ENCODE data around the gene ARSG.

The ARSG gene

DNA sequence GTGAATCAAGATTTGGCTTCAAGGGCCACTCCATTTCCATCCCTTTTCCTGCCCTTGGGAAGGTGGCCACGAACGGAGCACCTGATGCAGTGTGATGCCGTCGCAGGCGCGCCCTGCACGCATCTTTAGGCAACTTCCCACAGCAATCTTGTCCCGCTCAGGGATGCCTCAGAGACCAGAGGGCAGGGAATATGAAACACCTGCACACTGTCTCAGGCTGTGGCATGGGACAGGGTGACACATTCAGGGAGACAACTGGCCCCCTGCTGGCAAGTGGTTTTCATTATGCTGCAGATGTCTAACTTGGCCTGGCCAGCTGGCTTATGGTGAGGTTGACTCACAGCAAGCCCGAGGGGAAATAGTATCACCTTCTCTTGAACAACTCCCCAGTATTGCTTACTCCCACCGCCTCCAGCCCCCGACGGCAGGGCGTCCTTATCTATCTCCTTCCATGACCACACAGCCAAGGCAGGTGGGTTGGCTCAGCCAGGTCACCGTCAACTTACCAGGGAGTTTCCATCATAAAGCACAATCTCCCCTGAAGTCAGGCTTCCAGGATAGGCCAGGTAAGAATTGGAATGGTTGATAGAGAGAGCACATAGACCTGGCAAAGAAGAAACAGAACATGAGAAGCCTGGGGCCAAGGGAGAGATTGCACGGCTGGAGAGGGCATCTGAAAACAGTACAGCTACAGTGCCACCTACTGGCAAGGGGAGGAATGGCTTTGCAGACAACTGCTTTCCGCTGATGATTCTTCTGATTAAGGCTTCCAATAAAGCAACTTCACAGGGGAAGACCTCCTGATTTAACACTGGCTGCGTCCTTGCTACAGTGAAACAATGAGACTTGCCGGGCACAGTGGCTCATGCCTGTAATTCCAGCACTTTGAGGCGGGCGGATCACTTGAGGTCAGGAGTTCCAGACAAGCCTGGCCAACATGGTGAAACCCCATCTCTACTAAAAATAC lies 144.9 kb downstream of the ARSG start:
- TF ChIP-seq, protein P1, sequence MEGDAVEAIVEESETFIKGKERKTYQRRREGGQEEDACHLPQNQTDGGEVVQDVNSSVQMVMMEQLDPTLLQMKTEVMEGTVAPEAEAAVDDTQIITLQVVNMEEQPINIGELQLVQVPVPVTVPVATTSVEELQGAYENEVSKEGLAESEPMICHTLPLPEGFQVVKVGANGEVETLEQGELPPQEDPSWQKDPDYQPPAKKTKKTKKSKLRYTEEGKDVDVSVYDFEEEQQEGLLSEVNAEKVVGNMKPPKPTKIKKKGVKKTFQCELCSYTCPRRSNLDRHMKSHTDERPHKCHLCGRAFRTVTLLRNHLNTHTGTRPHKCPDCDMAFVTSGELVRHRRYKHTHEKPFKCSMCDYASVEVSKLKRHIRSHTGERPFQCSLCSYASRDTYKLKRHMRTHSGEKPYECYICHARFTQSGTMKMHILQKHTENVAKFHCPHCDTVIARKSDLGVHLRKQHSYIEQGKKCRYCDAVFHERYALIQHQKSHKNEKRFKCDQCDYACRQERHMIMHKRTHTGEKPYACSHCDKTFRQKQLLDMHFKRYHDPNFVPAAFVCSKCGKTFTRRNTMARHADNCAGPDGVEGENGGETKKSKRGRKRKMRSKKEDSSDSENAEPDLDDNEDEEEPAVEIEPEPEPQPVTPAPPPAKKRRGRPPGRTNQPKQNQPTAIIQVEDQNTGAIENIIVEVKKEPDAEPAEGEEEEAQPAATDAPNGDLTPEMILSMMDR (IDR thresholded peaks at IDR 0.05; ENCODE audit: insufficient read depth, low read length, missing control alignments): peak; percentile 95

DNA sequence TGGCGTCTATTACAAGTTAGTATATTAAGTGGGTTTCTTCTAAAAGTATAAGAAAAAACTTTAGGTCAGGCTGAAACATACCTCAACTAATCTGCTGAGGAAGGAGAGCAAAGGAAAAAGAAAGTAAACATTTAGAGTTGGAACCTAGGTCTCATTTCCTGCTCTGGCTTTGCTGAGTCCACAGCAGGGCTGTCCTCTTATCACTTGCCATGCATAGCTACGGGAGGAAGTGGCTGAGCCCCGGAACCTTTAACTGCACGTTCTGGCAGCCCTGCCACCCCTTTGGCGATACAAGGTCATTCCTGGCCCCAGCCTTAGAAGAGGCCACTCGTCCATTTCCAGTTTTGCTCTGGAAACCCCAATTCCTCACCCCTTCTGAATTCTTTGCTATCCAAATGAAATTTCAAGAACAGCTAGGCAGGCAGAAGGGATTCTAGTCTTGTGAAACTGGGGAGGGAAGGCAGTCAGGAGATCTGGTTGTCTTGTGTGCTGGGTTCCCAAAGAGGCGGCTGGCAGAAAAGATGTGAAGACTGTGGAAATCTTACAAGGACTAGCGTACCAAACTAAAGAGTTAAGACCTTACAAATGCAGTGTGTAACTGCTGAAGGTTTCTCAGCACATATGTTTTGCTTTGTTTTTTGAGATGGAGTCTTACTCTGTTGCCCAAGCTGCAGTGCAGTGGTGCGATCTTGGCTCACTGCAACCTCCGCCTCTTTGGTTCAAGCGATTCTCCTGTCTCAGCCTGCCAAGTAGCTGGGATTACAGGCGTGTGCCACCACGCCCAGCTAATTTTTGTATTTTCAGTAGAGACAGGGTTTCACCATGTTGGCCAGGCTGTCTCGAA lies 146.9 kb downstream of the ARSG start:
- TF ChIP-seq, protein P1 (IDR thresholded peaks at IDR 0.05; ENCODE audit: insufficient read depth, low read length, missing control alignments): no peak
- POLR2A ChIA-PET: no interaction called here
- no peak overlapping the region for H3K4me3 ChIP-seq (ENCODE audit: low read depth, low read length)
- no peak for DNase-seq (ENCODE audit: low read depth, low spot score)
- CTCF ChIA-PET: interaction anchor here (0.6 to 16.5 kb wide), 16 partner anchors 8 to 265 kb away, joined by 3 to 213 read pairs (median 6); partner anchors contain the start of genes AMZ2 and WIPI1

More for the DNA sequence above, 144.9 kb downstream of the ARSG start:
- POLR2A ChIA-PET: no interaction called here
- DNase-seq (ENCODE audit: low read depth, low spot score): no peak
- CTCF ChIA-PET: interaction anchor here (0.6 to 16.5 kb wide), 24 partner anchors 10 to 324 kb away, joined by 3 to 213 read pairs (median 4); partner anchors contain the start of genes AMZ2 and WIPI1
- no peak overlapping the region for H3K4me3 ChIP-seq (ENCODE audit: low read depth, low read length)

DNA sequence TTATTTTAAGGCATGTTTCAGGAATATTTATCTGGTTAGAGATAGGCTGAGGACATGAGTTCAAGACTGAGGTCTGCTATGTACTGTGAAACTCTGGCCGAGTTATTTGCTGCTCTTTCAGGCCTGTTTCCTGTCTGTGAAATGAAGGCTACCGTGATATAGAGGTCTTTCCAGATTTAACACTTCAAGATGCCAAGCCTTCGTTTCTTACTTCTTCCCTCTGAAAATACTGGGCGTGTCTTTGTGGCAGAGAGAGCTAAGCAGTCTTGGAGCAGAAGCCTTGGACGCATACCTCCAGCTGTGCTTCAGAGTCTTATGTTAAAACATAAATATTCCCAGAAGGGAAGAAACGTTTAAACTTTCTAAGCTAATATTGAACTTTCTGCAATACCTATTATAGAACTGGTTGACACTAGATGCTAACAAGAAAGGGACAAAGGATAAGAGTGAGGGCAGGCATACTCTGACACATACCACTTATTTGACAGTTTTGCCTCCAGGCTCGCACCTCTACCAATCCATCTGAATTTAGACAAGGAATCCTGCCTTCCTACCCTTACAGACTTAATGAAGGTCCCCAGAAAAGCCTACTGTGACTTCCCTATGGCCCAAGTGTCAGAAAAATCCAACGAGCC lies 148.5 kb downstream of the ARSG start:
- POLR2A ChIA-PET: no interaction called here

DNA sequence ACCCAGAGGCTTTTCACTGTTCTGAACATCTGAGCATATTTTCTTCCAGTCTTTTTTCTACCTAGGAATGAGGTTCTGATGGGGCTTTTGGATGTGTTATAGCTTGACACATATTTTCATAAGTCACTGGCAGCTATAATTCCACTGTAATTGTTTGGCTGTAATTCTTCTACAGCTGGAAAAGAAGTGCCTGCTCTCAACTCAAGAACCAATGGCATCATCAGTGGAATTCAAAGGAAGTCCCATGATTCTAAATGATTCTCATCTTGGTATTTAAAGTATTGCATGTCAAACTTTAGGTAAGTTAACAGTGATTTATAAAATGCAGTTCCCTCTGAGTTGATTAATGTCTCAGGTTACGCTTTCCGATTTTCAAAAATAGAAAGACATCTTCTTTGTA lies 149.2 kb downstream of the ARSG start:
- TF ChIP-seq, protein P1 (IDR thresholded peaks at IDR 0.05; ENCODE audit: insufficient read depth, low read length, missing control alignments): no peak
- H3K4me3 ChIP-seq (ENCODE audit: low read depth, low read length): no peak overlapping the region
- ChIA-PET CTCF (interaction anchor here (1.1 to 16.5 kb wide), 5 partner anchors 8 to 179 kb away, joined by 3 to 213 read pairs (median 25); partner anchors contain the start of gene WIPI1), POLR2A (no interaction called here)
- DNase-seq (ENCODE audit: low read depth, low spot score): no peak

More for the DNA sequence above, 148.5 kb downstream of the ARSG start:
- CTCF ChIA-PET: interaction anchor here (0.5 to 16.5 kb wide), 9 partner anchors 8 to 475 kb away, joined by 3 to 213 read pairs (median 6); partner anchors contain the start of gene WIPI1
- no peak overlapping the region for H3K4me3 ChIP-seq (ENCODE audit: low read depth, low read length)
- DNase-seq (ENCODE audit: low read depth, low spot score): no peak
- TF ChIP-seq, protein P1 (IDR thresholded peaks at IDR 0.05; ENCODE audit: insufficient read depth, low read length, missing control alignments): no peak

DNA sequence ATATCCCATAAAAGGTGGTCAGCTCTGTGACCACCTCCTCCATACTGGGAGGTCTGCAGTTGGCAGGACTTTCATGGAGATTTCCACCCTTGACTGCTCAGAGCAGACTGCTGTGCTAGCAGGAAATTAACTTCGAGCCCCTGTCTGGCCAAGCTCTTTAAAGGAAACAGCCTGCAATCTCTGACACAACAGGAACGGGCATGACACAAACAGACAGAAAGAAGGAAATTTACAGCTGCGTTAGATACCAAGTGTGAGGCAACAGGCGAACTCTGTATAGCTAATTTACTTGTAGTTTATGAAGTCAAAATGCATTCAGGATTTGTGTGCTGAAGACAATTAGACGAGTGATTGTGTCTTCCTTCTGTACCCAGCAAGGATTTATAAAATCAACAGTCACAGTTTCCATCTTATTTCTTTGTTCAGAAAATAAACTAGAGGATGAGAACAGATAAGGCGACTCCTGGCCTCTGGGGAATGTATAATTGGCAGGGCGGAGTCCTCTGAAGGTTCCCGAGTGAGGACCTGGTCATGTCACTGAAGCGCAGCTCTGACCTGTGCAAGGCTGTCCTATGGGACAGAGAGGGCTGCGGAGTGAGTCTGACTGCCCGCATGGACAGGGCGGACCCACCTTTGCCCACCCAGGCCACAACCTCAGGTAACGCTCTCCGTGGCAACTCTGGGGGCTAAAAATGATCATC lies 149.9 kb downstream of the ARSG start:
- ChIA-PET POLR2A (no interaction called here), CTCF (interaction anchor here (1.1 to 16.5 kb wide), 6 partner anchors 9 to 180 kb away, joined by 3 to 213 read pairs (median 19); partner anchors contain the start of gene WIPI1)
- no peak for DNase-seq (ENCODE audit: low read depth, low spot score)
- TF ChIP-seq, protein P1 (IDR thresholded peaks at IDR 0.05; ENCODE audit: insufficient read depth, low read length, missing control alignments): no peak
- H3K4me3 ChIP-seq (ENCODE audit: low read depth, low read length): no peak overlapping the region

Measured in AG04449 (cell line).